Fibroblast of villous mesenchyme (primary cell): Measurements from ENCODE around the gene KLHL13. TPM values are rescaled to one million over a fixed set of nuclear protein-coding genes. Genes with fewer than 3 reads are reported as not detected.
"Not testable (repeated sequence)": the region's sequence is repeated elsewhere in the genome, so short reads cannot be mapped to it uniquely, and the experiment has no call there.

Source experiments
- DNase-seq: peaks from one replicate; pipeline ENCODE4 v3.0.0-alpha.2; 2010; ENCODE audit warnings: low read depth
- H3K4me3 ChIP-seq: 2 replicates; pipeline ENCODE4 v1.5.1; 2011; ENCODE audit warnings: low read depth, mild to moderate bottlenecking, low read length
- CTCF ChIP-seq: IDR thresholded peaks from 2 replicates; pipeline ENCODE4 v1.5.1; 2012; ENCODE audit warnings: low read depth, mild to moderate bottlenecking, low read length; ENCODE audit not compliant: insufficient read depth
- total RNA-seq: library from RNA; depleted of rRNA; stranded (reverse); fragments of >200 nt; gene quantifications from 2 replicates; pipeline ENCODE4 v1.2.3, GENCODE V29; 2012

The KLHL13 gene
- total RNA-seq, 1 donor, result 1.3 TPM

DNA sequence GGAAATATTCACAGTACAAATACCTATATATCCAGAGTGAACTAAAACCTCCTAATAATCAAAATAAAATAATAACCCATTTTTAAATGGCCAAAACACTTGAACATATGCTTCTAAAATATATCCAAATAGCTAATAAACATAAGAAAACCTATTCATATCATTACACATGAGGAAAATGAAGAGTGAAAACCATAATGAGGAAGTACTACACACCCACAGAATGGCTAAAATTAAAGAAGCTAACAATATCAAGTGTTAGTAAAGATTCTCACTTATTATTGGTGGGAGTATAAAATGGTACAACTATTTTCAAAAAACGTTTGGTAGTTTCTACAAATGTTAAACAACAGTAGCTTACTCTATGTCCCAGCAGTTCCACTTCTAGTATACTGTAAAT is 92.1 kb downstream of the KLHL13 start:
- H3K4me3 ChIP-seq, result no peak overlapping the region
- no peak for TF ChIP-seq CTCF
- no peak for DNase-seq

DNA sequence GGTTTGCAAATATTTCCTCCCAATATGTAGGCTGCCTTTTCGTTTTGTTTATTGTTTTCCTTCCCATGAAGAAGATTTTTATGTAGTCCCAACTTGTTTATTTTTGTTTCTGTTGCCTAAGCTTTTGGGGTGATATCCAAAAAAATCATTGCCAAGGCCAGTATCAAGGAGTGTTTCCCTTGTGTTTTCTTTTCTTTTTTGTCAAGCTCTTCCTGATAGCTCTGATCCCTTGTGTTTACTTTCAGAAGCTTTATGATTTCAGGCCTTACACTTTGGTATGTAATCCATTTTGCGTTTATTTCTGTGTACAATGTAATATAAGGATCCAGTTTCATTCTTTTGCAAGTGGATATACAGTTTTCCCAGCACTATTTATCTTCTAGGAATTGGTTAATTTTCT is 93.9 kb downstream of the KLHL13 start:
- TF ChIP-seq CTCF, result no peak
- no peak overlapping the region for H3K4me3 ChIP-seq
- no peak for DNase-seq

- no peak overlapping the region for H3K4me3 ChIP-seq
- no peak for DNase-seq
- no peak for TF ChIP-seq CTCF
Measured at GRCh38 chrX:118016422-118016821, 100.2 kb downstream of the KLHL13 start.

GRCh38 chrX:118002417-118002816 is 114.2 kb downstream of the KLHL13 start:
- DNase-seq, H3K4me3 ChIP-seq: not testable (repeated sequence)

- H3K4me3 ChIP-seq, result no peak overlapping the region
- no peak for DNase-seq
- no peak for TF ChIP-seq CTCF
Measured at GRCh38 chrX:118000518-118000917, 116.1 kb downstream of the KLHL13 start.

- no peak overlapping the region for H3K4me3 ChIP-seq
- TF ChIP-seq CTCF, result no peak
- DNase-seq, result no peak
Measured at GRCh38 chrX:117998171-117998570, 118.4 kb downstream of the KLHL13 start.

DNA sequence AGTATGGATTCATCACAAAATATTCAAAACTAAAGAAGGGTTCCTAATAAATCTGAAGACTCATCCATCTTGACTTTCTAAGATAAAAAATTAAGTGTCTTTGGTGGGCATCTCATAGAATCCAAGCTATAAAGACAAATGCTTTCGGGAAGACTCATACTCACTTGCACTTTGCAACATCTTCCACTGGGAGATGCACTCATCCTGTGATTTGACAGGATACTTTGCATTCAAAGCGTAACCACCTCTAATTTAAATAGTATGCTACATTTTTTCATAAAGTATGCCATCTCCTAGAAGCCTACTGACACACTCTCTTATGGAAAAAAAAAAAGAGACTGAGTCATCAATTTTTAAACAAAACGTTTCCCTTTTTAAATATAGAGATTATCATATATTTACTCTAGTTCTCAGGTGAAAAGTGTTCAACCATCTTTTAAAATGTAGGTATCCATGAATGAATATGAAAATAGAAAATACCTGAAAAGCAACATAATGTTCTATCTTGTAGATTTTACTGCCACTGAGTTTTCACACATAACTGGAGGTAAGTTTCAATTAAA is 119.6 kb downstream of the KLHL13 start:
- TF ChIP-seq CTCF, result peak; percentile 14
- DNase-seq, result no peak
- no peak overlapping the region for H3K4me3 ChIP-seq
